Astrocyte of the spinal cord (primary cell): ENCODE measurements around the gene SHROOM1.

Experiments
- DNase-seq: peaks from one replicate; pipeline ENCODE4 v3.0.0; 2011; ENCODE audit warnings: low read depth, low spot score
- H3K4me3 ChIP-seq: 2 replicates; pipeline ENCODE4 v1.5.1; 2011; ENCODE audit warnings: low read depth, mild to moderate bottlenecking, low read length, moderate library complexity
- CTCF ChIP-seq: IDR thresholded peaks from 2 replicates; pipeline ENCODE4 v1.5.1; 2012; ENCODE audit warnings: low read depth, mild to moderate bottlenecking, low read length, inconsistent platforms
- in situ Hi-C: cut with HindIII; loops from 2 replicates; pipeline ENCODE4 v1.10.0; 2017; ENCODE audit warnings: low sequenced_read_pairs

Gene SHROOM1

GRCh38 chr5:132872788-132873118 lies 42.3 kb upstream of the SHROOM1 start:
- no peak for TF ChIP-seq CTCF
- H3K4me3 ChIP-seq: no peak overlapping the region
- in situ Hi-C loops: no loop called here
- no peak for DNase-seq

DNA sequence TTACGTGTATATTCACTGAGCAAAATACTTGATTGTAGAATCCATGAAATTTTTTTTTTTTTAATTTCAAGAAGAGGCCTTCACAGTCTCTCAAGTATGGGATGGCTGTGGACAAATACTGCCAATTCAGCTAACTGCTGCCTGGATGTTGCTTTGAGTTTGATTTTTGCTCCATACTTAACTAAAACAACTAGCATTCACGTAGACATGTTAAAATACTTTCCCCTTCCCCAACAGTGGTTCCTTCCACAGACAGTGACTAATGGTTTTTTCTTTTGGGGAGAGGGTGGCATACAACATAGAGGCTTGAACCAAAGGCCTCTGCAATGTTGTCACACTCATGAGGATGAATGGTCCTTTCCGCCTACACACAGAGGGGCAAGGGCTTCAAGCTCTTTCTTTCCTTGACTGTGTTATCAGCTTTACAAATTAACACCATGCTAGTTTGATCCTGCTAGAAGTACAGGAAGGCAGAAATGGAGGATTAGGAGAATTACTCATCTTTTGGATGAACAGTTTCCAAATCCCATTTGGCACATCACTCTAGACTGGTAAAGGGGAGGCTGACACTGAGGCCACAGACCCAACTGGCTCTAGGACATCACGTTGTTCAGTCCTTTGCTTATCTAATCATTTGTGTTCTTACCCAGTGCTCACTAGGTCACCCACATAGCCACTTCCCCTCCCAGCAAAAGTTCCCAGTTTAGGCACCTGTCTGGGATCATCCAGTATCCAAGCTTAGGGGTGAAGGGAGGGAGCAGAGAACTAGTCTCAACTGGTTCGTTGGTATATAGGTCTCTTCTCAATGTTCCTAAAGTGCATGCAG lies 41.2 kb upstream of the SHROOM1 start:
- no peak for DNase-seq
- no peak overlapping the region for H3K4me3 ChIP-seq
- in situ Hi-C loops: no loop called here
- no peak for TF ChIP-seq CTCF

- H3K4me3 ChIP-seq: no peak overlapping the region
- no peak for TF ChIP-seq CTCF
- DNase-seq: no peak
- in situ Hi-C loops: no loop called here
Measured at GRCh38 chr5:132870801-132871200, 40.4 kb upstream of the SHROOM1 start.

DNA sequence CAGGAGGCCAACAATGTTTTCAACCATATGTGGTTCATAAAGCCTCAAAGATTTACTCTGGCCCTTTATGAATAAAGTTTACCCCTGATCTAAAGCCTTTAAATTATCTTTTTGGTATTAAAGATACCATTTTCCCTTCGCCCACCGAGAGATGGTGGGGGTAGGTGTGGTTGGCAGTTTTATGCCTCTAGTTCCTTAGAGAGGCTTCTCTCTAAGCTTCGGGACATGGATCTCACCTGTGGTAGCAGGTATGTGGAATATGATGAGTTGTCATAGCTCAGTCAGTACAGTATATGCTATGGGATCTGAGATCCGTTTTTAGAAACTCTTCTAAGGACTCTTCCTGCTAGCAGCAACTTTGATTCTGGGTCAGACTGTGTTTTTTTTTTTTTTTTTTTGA lies 38.3 kb upstream of the SHROOM1 start:
- in situ Hi-C loops: no loop called here
- no peak for DNase-seq
- no peak overlapping the region for H3K4me3 ChIP-seq
- no peak for TF ChIP-seq CTCF

GRCh38 chr5:132867046-132867451 lies 36.6 kb upstream of the SHROOM1 start:
- peak overlapping the region; percentile 90 for H3K4me3 ChIP-seq
- in situ Hi-C loops: no loop called here
- no peak for DNase-seq

DNA sequence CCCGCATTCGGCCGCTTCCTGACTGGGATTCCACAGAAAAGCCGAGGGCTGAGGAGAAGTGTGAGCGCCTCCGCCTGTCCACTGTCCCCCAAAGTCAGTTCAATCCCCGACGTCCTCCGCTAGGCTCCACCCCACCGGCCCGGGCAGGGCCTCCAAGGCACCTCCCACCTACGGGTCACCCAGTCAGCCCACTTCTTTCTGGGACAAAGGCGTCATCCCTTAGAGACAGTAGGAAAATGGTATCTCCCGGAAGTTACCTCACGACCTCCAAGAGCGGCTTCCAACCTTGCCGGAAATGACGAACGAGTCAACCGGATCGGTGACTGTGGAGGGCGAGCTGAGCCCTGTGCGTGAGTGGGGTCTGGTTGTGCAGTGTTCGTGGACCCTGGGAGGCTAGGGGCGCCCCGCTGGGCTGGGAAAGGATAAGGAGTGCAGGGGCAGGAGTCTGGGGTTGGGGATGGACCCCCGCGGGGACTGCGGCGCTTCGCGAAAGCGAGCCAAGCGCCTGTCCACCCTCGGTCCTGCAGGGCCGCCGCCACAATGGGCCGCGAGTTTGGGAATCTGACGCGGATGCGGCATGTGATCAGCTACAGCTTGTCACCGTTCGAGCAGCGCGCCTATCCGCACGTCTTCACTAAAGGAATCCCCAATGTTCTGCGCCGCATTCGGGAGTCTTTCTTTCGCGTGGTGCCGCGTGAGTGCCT lies 36.0 kb upstream of the SHROOM1 start, which contains the start of the genes GDF9 and UQCRQ:
GDF9 (minus strand) TSS at position 128 of the 704 bp plus-strand sequence. CDS start 1,936 bp downstream, outside the sequence.
UQCRQ (plus strand) TSS at position 301 of the 704 bp plus-strand sequence; CDS start at position 541, 240 bp downstream.
- DNase-seq: peak; percentile 99
- peak; percentile 41 for TF ChIP-seq CTCF
- in situ Hi-C loops: no loop called here
- peak within 1 kb of the TSS; percentile 90 for H3K4me3 ChIP-seq

More at GRCh38 chr5:132867046-132867451, 36.6 kb upstream of the SHROOM1 start:
- TF ChIP-seq CTCF: no peak
